Measurements from ENCODE around the gene LRCOL1. TPM values are rescaled to one million over a fixed set of nuclear protein-coding genes. Genes with fewer than 3 reads are reported as not detected.

The LRCOL1 gene
- total RNA-seq, 1 donor from 2014 or later = not detected

DNA sequence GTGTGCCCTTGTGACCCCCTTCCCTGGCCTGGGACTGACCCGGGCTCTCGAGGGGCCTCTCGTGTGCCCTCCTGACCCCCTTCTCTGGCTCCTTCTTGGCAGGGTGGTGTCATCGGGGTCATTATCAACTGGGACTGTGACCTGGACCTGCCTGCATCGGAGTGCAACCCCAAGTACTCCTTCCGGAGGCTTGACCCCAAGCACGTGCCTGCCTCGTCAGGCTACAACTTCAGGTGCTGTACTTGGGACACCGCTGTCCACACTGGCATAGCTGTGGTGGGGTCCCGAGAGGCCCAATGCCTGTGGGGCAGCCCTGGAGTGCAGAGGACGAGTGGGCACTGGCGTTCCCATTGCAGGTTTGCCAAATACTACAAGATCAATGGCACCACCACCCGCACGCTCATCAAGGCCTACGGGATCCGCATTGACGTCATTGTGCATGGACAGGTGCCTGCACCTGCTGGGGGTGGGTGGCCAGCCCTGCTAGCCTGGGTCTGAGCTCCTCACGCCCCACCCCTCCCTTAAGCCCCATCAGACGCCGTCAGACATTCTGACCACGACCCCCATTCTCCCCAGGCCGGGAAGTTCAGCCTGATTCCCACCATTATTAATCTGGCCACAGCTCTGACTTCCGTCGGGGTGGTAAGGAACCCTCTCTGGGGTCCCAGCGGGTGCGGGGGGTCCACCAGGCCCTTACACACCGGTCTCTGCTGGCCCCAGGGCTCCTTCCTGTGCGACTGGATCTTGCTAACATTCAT, 10.7 kb upstream of the LRCOL1 start:
- H3K36me3 ChIP-seq = peaks cover 0 to 13% of the 10 kb centered on the region in 2 donors
- H3K9me3 ChIP-seq = no peaks in the 10 kb centered on the region
- no peak for TF ChIP-seq POLR2AphosphoS5 (IDR thresholded peaks at IDR 0.05; ENCODE audit: insufficient read depth in 1 of 2, low read depth in 1 of 2)
- TF ChIP-seq POLR2A (IDR thresholded peaks at IDR 0.05) = no peak
- TF ChIP-seq, protein P1, sequence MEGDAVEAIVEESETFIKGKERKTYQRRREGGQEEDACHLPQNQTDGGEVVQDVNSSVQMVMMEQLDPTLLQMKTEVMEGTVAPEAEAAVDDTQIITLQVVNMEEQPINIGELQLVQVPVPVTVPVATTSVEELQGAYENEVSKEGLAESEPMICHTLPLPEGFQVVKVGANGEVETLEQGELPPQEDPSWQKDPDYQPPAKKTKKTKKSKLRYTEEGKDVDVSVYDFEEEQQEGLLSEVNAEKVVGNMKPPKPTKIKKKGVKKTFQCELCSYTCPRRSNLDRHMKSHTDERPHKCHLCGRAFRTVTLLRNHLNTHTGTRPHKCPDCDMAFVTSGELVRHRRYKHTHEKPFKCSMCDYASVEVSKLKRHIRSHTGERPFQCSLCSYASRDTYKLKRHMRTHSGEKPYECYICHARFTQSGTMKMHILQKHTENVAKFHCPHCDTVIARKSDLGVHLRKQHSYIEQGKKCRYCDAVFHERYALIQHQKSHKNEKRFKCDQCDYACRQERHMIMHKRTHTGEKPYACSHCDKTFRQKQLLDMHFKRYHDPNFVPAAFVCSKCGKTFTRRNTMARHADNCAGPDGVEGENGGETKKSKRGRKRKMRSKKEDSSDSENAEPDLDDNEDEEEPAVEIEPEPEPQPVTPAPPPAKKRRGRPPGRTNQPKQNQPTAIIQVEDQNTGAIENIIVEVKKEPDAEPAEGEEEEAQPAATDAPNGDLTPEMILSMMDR (IDR thresholded peaks at IDR 0.05) = no peak
- DNase-seq (ENCODE audit: extremely low spot score in 2 of 2) = no peak
- H3K4me3 ChIP-seq = no peak overlapping the region
- intact Hi-C loops (cut with DNase I) = no loop called here
- peaks cover 5% of the 10 kb centered on the region for H3K27me3 ChIP-seq
- peaks cover 29% of the 10 kb centered on the region for H3K4me1 ChIP-seq
- no peak overlapping the region for H3K27ac ChIP-seq

DNA sequence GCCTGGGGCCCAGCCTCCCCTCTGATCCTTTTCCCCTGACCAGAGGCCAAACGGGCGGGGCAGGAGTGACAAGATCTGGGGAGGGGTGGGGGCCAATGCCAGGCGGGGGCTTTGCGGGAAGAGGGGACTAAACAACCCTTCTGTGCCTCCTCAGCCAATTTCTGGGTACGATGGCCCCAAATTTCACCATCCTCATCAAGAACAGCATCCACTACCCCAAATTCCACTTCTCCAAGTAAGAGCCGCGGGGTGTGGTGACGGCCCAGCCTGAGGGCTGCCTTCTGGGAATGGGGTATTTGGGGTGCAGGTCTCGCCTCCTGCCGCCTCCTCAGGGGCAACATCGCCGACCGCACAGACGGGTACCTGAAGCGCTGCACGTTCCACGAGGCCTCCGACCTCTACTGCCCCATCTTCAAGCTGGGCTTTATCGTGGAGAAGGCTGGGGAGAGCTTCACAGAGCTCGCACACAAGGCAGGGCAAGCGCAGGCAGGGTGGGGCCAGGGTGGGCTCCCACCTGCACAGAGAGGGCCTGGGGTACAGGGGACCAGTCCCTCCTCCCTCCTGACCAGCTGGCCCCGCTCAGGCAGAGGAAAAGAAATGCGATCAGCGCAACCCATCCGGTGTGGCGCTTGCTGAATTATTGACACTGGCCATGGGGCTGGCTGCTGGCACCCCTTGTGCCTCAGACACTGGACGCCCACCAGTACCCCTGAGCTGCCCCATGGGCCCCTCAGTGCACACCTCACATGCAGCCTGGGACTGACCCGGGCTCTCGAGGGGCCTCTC, 9.9 kb upstream of the LRCOL1 start:
- peaks cover 0 to 8% of the 10 kb centered on the region in 2 donors for H3K36me3 ChIP-seq
- H3K27ac ChIP-seq = no peak overlapping the region
- intact Hi-C loops (cut with DNase I) = no loop called here
- peaks cover 5% of the 10 kb centered on the region for H3K27me3 ChIP-seq
- H3K4me1 ChIP-seq = peaks cover 29% of the 10 kb centered on the region
- DNase-seq (ENCODE audit: extremely low spot score in 2 of 2) = no peak
- H3K4me3 ChIP-seq = no peak overlapping the region
- TF ChIP-seq, protein P1 (IDR thresholded peaks at IDR 0.05) = no peak
- TF ChIP-seq POLR2AphosphoS5 (IDR thresholded peaks at IDR 0.05; ENCODE audit: insufficient read depth in 1 of 2, low read depth in 1 of 2) (no peak), POLR2A (IDR thresholded peaks at IDR 0.05) (no peak)
- H3K9me3 ChIP-seq = no peaks in the 10 kb centered on the region

DNA sequence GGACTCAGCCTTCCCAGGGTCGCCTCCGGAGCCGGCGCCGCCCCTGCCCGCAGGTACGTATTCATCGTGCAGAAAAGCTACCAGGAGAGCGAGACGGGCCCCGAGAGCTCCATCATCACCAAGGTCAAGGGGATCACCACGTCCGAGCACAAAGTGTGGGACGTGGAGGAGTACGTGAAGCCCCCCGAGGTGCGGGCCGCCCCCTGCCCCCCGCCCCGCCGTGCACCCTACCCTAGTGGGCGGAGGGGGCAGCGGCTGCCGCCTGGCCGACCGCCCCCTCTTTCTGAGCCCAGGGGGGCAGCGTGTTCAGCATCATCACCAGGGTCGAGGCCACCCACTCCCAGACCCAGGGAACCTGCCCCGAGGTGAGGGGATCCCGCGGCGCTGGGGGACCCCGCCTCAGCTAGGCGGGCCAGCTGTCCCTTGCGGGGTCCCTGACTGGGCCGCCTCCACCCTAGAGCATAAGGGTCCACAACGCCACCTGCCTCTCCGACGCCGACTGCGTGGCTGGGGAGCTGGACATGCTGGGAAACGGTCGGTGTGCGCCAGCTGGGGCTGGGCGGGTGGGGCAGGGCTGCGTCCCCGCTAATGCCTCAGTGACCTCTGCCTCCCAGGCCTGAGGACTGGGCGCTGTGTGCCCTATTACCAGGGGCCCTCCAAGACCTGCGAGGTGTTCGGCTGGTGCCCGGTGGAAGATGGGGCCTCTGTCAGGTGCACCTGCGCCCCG, 9.2 kb upstream of the LRCOL1 start:
- TF ChIP-seq POLR2A (IDR thresholded peaks at IDR 0.05) (no peak), POLR2AphosphoS5 (IDR thresholded peaks at IDR 0.05; ENCODE audit: insufficient read depth in 1 of 2, low read depth in 1 of 2) (no peak)
- TF ChIP-seq, protein P1 (IDR thresholded peaks at IDR 0.05) = no peak
- Histone ChIP-seq H3K4me1 (peaks cover 29% of the 10 kb centered on the region), H3K27ac (no peak overlapping the region), H3K4me3 (no peak overlapping the region), H3K27me3 (peaks cover 5% of the 10 kb centered on the region), H3K9me3 (no peaks in the 10 kb centered on the region), H3K36me3 (peaks cover 0 to 1% of the 10 kb centered on the region in 2 donors)
- intact Hi-C loops (cut with DNase I) = loop anchor here (10.0 kb wide), 1 partner anchor 465 kb away; no protein-coding TSS in a partner anchor
- DNase-seq (ENCODE audit: extremely low spot score in 2 of 2) = no peak

DNA sequence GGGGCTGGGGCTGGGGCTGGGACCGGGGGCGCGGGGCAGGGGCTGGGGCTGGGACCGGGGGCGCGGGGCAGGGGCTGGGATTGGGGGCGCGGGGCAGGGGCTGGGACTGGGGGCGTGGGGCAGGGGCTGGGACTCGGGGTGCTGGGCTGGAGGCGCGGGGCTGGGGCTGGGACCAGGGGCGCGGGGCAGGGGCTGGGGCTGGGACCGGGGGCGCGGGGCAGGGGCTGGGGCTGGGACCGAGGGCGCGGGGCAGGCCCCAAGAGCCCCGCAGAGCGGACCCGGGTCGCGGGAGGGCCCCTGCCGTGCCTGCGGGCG, 8.6 kb upstream of the LRCOL1 start:
- TF ChIP-seq POLR2AphosphoS5 (IDR thresholded peaks at IDR 0.05; ENCODE audit: insufficient read depth in 1 of 2, low read depth in 1 of 2) (no peak), POLR2A (IDR thresholded peaks at IDR 0.05) (no peak)
- no peak overlapping the region for H3K4me3 ChIP-seq
- intact Hi-C loops (cut with DNase I) = loop anchor here (10.0 kb wide), 1 partner anchor 464 kb away; no protein-coding TSS in a partner anchor
- no peaks in the 10 kb centered on the region for H3K9me3 ChIP-seq
- H3K27ac ChIP-seq = no peak overlapping the region
- peaks cover 29% of the 10 kb centered on the region for H3K4me1 ChIP-seq
- no peak for DNase-seq (ENCODE audit: extremely low spot score in 2 of 2)
- H3K36me3 ChIP-seq = no peaks in the 10 kb centered on the region
- H3K27me3 ChIP-seq = peaks cover 5% of the 10 kb centered on the region

DNA sequence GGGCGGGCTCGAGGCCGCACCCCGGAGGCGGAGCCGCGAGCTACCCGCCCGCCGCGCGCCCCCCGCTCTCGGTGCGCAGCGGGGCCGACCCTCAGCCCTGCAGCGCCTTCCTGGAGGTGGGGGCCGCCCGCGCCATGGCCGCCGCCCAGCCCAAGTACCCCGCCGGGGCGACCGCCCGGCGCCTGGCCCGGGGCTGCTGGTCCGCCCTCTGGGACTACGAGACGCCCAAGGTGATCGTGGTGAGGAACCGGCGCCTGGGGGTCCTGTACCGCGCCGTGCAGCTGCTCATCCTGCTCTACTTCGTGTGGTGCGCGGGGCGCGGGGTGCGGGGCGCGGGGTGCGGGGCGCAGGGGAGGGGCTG, 8.3 kb upstream of the LRCOL1 start, which contains the start of gene P2RX2:
Gene P2RX2 (plus strand): TSS at position 94 of the 361 bp plus-strand sequence. CDS start 41 bp downstream, at position 135.
- Histone ChIP-seq H3K9me3 (no peaks in the 10 kb centered on the region), H3K4me1 (peaks cover 28% of the 10 kb centered on the region), H3K27ac (no peak within 1 kb of the TSS), H3K36me3 (no peaks in the 10 kb centered on the region), H3K4me3 (no peak within 1 kb of the TSS), H3K27me3 (peaks cover 5% of the 10 kb centered on the region)
- DNase-seq (ENCODE audit: extremely low spot score in 2 of 2) = no peak
- intact Hi-C loops (cut with DNase I) = loop anchor here (10.0 kb wide), 1 partner anchor 464 kb away; no protein-coding TSS in a partner anchor
- no peak for TF ChIP-seq POLR2AphosphoS5 (IDR thresholded peaks at IDR 0.05; ENCODE audit: insufficient read depth in 1 of 2, low read depth in 1 of 2)
- no peak for TF ChIP-seq POLR2A (IDR thresholded peaks at IDR 0.05)
- TF ChIP-seq, protein P1 (IDR thresholded peaks at IDR 0.05) = no peak
